HepG2 (cell line): ENCODE results near the gene OLFM3. TPM values are rescaled to one million over a fixed set of nuclear protein-coding genes. Genes with fewer than 3 reads are reported as not detected.

Experiments
- ATAC-seq: fragments of 200-7000 bp; cut with Tn5 transposase; 3 replicates; pipeline ENCODE4 v1.9.1; 2020; ENCODE audit warnings: mild to moderate bottlenecking, moderate library complexity
- BruUV-seq: library from RNA; stranded (reverse); fragments of 400-500 nt; replicated peaks from 2 replicates; lab custom pipeline; 2021; lab: Mats Ljungman, UMichigan
- CTCF ChIA-PET: fragments of 300-600 bp; formaldehyde crosslinking; extraction: SDS; loops from one replicate; lab custom pipeline; 2021; ENCODE audit warnings: low total read pairs, inconsistent platforms, low intra/inter-chr PET ratio; lab: Yijun Ruan, JAX
- POLR2A ChIA-PET: fragments of 350-600 bp; sonication (Branson Sonifier 250); formaldehyde crosslinking; loops from one replicate; lab custom pipeline; 2020; ENCODE audit warnings: antibody characterized with exemption, inconsistent platforms; lab: Yijun Ruan, JAX
- DNase-seq: peaks from one replicate; pipeline ENCODE4 v3.0.0-alpha.2; 2015; ENCODE audit warnings: low spot score
- FAIRE-seq: peaks from 3 replicates; lab custom pipeline; 2011; peaks lifted over from hg19 to GRCh38; lab: Jason Lieb, UNC
- H2AFZ ChIP-seq: one replicate; pipeline ENCODE4 v1.6.1; 2011; ENCODE audit warnings: low read length, inconsistent platforms
- H3K27ac ChIP-seq: fragments of 300-600 bp; 3 replicates; pipeline ENCODE4 v1.8.0; 2011; ENCODE audit warnings: mixed run types, mild to moderate bottlenecking, mixed read lengths, low read length, inconsistent platforms; ENCODE audit not compliant: insufficient read depth; ENCODE audit errors: extremely low read length
- H3K27me3 ChIP-seq, 2 experiments: fragments of 200-600 bp in 1 of 2; 2 replicates in 1 of 2; 3 replicates in 1 of 2; pipeline versions ENCODE4 v1.6.0 to v1.8.0; 2011; ENCODE audit warnings: low read length in 2 of 2, mild to moderate bottlenecking in 2 of 2, moderate library complexity in 2 of 2, inconsistent platforms in 1 of 2; ENCODE audit not compliant: insufficient read depth in 2 of 2, control insufficient read depth in 1 of 2
- H3K36me3 ChIP-seq, 2 experiments: fragments of 200-600 bp in 1 of 2; replicated peaks in 1 of 2; 2 replicates in 1 of 2; 3 replicates in 1 of 2; pipeline versions ENCODE4 v1.5.1 to v1.8.0; 2011; ENCODE audit warnings: low read length in 2 of 2, inconsistent platforms in 1 of 2; ENCODE audit not compliant: insufficient read depth in 2 of 2, control insufficient read depth in 1 of 2
- H3K4me1 ChIP-seq: 2 replicates; pipeline ENCODE4 v1.5.1; 2012; ENCODE audit warnings: low read length, inconsistent platforms; ENCODE audit not compliant: insufficient read depth
- H3K4me2 ChIP-seq: 2 replicates; pipeline ENCODE4 v1.6.0; 2011; ENCODE audit warnings: low read depth, low read length, inconsistent platforms
- H3K4me3 ChIP-seq, 3 experiments: fragments of 200-600 bp in 1 of 3; sonication (generic), shearing (Covaris generic) in 1 of 3; replicated peaks in 1 of 3; 2 replicates each; pipeline ENCODE4 v1.5.1; 2011 to 2016; ENCODE audit warnings: low read length in 3 of 3, inconsistent platforms in 2 of 3, low read depth in 2 of 3, mild to moderate bottlenecking in 2 of 3, control low read depth in 1 of 3, mixed read lengths in 1 of 3; ENCODE audit not compliant: insufficient read depth in 1 of 3
- H3K79me2 ChIP-seq: one replicate; pipeline ENCODE4 v1.6.1; 2011; ENCODE audit warnings: low read length, inconsistent platforms; ENCODE audit not compliant: insufficient read depth
- H3K9ac ChIP-seq: 2 replicates; pipeline ENCODE4 v1.6.0; 2011; ENCODE audit warnings: mild to moderate bottlenecking, low read depth, low read length, inconsistent platforms; ENCODE audit not compliant: insufficient read depth
- H3K9me3 ChIP-seq: 2 replicates; pipeline ENCODE4 v1.5.1; 2012; ENCODE audit warnings: mild to moderate bottlenecking, low read length
- H4K20me1 ChIP-seq: 2 replicates; pipeline ENCODE4 v1.6.0; 2011; ENCODE audit warnings: inconsistent platforms, mild to moderate bottlenecking, low read length, moderate library complexity; ENCODE audit not compliant: insufficient read depth
- CEBPG ChIP-seq: IDR thresholded peaks from 2 replicates; pipeline ENCODE4 v1.6.1; 2016
- NONO ChIP-seq, 2 experiments: fragments of 450-650 bp in 1 of 2; sonication (generic) in 1 of 2; formaldehyde crosslinking in 1 of 2; IDR thresholded peaks in 1 of 2; conservative IDR thresholded peaks in 1 of 2; 2 replicates each; pipeline versions ENCODE4 v1.6.1 to v1.8.0; 2017 to 2022; ENCODE audit warnings: mild to moderate bottlenecking in 1 of 2, missing genetic modification reagents in 1 of 2, moderate library complexity in 1 of 2
- NR2F6 ChIP-seq, 2 experiments: IDR thresholded peaks; 2 replicates each; pipeline ENCODE4 v1.6.1; 2016; ENCODE audit warnings: antibody characterized with exemption in 1 of 2, mild to moderate bottlenecking in 1 of 2
- POLR2A ChIP-seq, 2 experiments: IDR thresholded peaks; 2 replicates each; pipeline ENCODE4 v1.6.1; 2011; ENCODE audit warnings: low read depth in 2 of 2, low read length in 2 of 2, mild to moderate bottlenecking in 1 of 2, moderate library complexity in 1 of 2; ENCODE audit not compliant: insufficient read depth in 1 of 2
- ZNF143 ChIP-seq: sonication (generic); formaldehyde crosslinking; IDR thresholded peaks from 2 replicates; pipeline ENCODE4 v1.4.0; 2020; ENCODE audit warnings: missing genetic modification reagents
- ZNF331 ChIP-seq: sonication (generic); formaldehyde crosslinking; IDR thresholded peaks from 2 replicates; pipeline ENCODE4 v1.4.0; 2020; ENCODE audit warnings: missing genetic modification reagents
- WGBS: methylation state at CpG from one replicate; pipeline ENCODE4 v1.1.6; 2017; ENCODE audit warnings: low lambda C conversion rate; 5-methylcytosine and 5-hydroxymethylcytosine counted together
- in situ Hi-C: cut with HindIII; loops from 2 replicates; pipeline ENCODE4 v1.10.0; 2017; ENCODE audit warnings: low pct_unique_long_range_greater_than_20kb; ENCODE audit not compliant: extremely low pct_ligation_motif_present
- intact Hi-C: fragments of 100-400 bp; cut with micrococcal nuclease; formaldehyde crosslinking; loops from one replicate; pipeline ENCODE4 v1.10.0; 2022; ENCODE audit not compliant: unreplicated experiment
- polyA plus RNA-seq, 8 experiments: library from polyadenylated mRNA; depleted of rRNA in 3 of 8; stranded (reverse) in 7 of 8; unstranded in 1 of 8; fragments of >200 nt; fragmentation: Illumina TruSeq in 4 of 8; extraction: Trizol in 4 of 8; gene quantifications; 2 replicates each; pipeline versions ENCODE4 v1.2.1 to v1.2.3, GENCODE V29; 2011 to 2016; ENCODE audit warnings: low read depth in 4 of 8, missing spikeins in 1 of 8, mixed read lengths in 1 of 8; ENCODE audit not compliant: insufficient read depth in 1 of 8
- total RNA-seq, 5 experiments: library from RNA; depleted of rRNA; stranded (reverse); fragments of >200 nt; fragmentation: Illumina TruSeq; extraction: Trizol; gene quantifications; 2 replicates each; pipeline ENCODE4 v1.2.3, GENCODE V29; 2016; ENCODE audit warnings: low read depth in 1 of 5
- TF ChIP-seq, protein P1 (sequence below): sonication (generic); formaldehyde crosslinking; IDR thresholded peaks from 2 replicates; pipeline ENCODE4 v1.4.0; 2020; ENCODE audit warnings: mild to moderate bottlenecking, missing genetic modification reagents
- TF ChIP-seq, protein P2 (sequence below): sonication (generic); formaldehyde crosslinking; IDR thresholded peaks from 2 replicates; pipeline ENCODE4 v1.9.0; 2021; ENCODE audit warnings: missing genetic modification reagents, borderline replicate concordance

Gene OLFM3
- total and polyA plus RNA-seq, 2 of the 13 experiments (the other 11 are each of a cell fraction or from before 2014, with no cell fraction given), result not detected

DNA sequence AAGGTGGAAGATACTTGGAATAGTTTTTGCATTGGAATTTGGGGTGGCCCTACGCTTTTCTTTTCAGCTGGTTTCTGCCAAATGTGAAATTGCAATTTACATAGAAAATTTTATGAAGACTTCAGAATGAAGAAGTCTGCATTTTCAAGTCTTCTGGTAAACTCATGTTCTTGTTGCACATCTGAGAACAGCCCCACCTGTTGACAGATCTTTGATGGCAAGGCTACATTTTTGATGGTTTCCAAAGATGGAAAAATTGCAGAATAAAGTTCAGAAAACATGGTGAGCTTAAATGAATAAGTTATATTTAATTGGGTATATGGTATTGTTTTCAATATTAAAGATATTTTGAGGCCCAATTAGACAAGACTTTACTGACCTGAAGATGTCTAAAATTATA is 25.4 kb downstream of the OLFM3 start:
- Histone ChIP-seq H3K9ac (no peak overlapping the region), H3K4me2 (no peak overlapping the region), H3K79me2 (no peaks in the 10 kb centered on the region), H3K27ac (no peak overlapping the region), H3K27me3 (no peaks in the 10 kb centered on the region), H3K9me3 (no peaks in the 10 kb centered on the region), H2AFZ (no peak overlapping the region), H3K4me3 (no peak overlapping the region), H3K36me3 (no peaks in the 10 kb centered on the region), H4K20me1 (no peaks in the 10 kb centered on the region), H3K4me1 (no peaks in the 10 kb centered on the region)
- ChIA-PET CTCF (no interaction called here), POLR2A (no interaction called here)
- FAIRE-seq (no peak), DNase-seq (no peak), ATAC-seq (no peak)
- no TSS peak for BruUV-seq
- intact Hi-C loops (no loop called here), in situ Hi-C loops (no loop called here)
- WGBS, result 0% methylated on average over 1 of the region's 1 CpG
- TF ChIP-seq NONO (IDR thresholded peaks at IDR 0.05), result no peak
- no peak for TF ChIP-seq NONO (CRISPR knock-in tag; conservative IDR thresholded peaks at IDR 0.05)
- TF ChIP-seq, protein P1, sequence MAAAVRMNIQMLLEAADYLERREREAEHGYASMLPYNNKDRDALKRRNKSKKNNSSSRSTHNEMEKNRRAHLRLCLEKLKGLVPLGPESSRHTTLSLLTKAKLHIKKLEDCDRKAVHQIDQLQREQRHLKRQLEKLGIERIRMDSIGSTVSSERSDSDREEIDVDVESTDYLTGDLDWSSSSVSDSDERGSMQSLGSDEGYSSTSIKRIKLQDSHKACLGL, result no peak
- TF ChIP-seq CEBPG (CRISPR knock-in tag), result no peak

DNA sequence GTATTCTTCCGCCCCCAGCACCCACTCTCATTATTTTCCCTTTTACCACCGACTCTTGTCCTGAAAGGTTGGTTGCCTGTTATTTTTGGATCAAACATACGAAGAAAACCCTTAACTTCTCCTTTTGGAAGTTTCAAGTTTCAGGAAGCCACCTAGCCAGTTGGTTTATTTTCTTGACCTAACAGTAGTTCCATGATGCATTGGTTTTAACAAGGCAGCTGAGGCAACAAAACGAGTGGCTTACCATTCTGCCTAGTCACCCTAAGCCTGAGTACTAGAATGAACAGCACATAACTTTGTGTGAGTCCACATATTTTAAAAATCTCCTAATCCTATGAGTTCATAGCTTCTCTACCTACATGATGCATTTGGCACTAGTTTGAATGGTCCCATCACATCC is 28.9 kb downstream of the OLFM3 start:
- TF ChIP-seq ZNF143 (CRISPR knock-in tag) (no peak), NR2F6 (IDR thresholded peaks at IDR 0.05) (no peak), NR2F6 (CRISPR knock-in tag; IDR thresholded peaks at IDR 0.05) (no peak), ZNF331 (no peak), POLR2A (IDR thresholded peaks at IDR 0.05; ENCODE audit: insufficient read depth in 1 of 2, low read depth in 2 of 2, low read length in 2 of 2) (no peak)
- TF ChIP-seq, protein P2, sequence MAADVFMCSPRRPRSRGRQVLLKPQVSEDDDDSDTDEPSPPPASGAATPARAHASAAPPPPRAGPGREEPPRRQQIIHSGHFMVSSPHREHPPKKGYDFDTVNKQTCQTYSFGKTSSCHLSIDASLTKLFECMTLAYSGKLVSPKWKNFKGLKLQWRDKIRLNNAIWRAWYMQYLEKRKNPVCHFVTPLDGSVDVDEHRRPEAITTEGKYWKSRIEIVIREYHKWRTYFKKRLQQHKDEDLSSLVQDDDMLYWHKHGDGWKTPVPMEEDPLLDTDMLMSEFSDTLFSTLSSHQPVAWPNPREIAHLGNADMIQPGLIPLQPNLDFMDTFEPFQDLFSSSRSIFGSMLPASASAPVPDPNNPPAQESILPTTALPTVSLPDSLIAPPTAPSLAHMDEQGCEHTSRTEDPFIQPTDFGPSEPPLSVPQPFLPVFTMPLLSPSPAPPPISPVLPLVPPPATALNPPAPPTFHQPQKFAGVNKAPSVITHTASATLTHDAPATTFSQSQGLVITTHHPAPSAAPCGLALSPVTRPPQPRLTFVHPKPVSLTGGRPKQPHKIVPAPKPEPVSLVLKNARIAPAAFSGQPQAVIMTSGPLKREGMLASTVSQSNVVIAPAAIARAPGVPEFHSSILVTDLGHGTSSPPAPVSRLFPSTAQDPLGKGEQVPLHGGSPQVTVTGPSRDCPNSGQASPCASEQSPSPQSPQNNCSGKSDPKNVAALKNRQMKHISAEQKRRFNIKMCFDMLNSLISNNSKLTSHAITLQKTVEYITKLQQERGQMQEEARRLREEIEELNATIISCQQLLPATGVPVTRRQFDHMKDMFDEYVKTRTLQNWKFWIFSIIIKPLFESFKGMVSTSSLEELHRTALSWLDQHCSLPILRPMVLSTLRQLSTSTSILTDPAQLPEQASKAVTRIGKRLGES (CRISPR knock-in tag), result no peak
- Histone ChIP-seq H3K9me3 (no peaks in the 10 kb centered on the region), H3K4me3 (no peak overlapping the region), H3K27ac (no peak overlapping the region), H3K27me3 (no peaks in the 10 kb centered on the region), H4K20me1 (no peaks in the 10 kb centered on the region), H3K4me2 (no peak overlapping the region), H2AFZ (no peak overlapping the region), H3K9ac (no peak overlapping the region), H3K79me2 (no peaks in the 10 kb centered on the region), H3K4me1 (no peaks in the 10 kb centered on the region), H3K36me3 (no peaks in the 10 kb centered on the region)
- FAIRE-seq, result no peak
- in situ Hi-C loops (no loop called here), intact Hi-C loops (no loop called here)
- DNase-seq, result no peak
- CTCF ChIA-PET, result no interaction called here
- 11% methylated on average over 4 of the region's 4 CpGs for WGBS
- ATAC-seq, result no peak
- POLR2A ChIA-PET, result no interaction called here
- BruUV-seq, result no TSS peak
